ENCODE results near the gene RAB30. TPM values are rescaled to one million over a fixed set of nuclear protein-coding genes. Genes with fewer than 3 reads are reported as not detected.

RAB30 gene
- total and polyA plus RNA-seq, 7 experiments from 2014 or later, result 7.4 to 50.2 (median 24.4) TPM

DNA sequence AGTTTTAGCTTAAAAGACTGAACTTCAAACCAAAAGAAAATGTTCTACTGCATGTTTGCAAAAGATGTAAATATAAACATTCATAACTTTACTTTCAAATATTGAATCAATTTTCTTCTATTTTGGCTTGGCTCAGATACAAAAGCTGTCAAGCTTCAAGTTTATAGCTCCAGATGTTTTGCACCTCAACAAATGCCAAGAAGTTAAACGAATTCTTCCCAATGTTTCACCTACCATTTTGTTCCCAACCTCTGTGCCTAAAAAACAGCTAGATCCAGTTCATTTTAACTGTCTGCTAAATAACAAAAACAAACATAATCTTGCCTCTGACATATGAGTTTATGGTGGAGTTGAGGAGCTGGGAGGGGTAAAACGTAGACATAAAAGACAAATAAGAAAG lies 76.5 kb downstream of the RAB30 start:
- H3K36me3 ChIP-seq (ENCODE audit: control insufficient read depth in 2 of 3, insufficient read depth in 3 of 3, low read length in 3 of 3), result peaks cover 0 to 7% (median 0%) of the 10 kb centered on the region in 3 experiments
- H3K4me1 ChIP-seq (ENCODE audit: control insufficient read depth in 2 of 2, insufficient read depth in 2 of 2, low read length in 2 of 2), result peaks cover 0 to under 1% of the 10 kb centered on the region in 2 donors
- no peak for DNase-seq
- Mint-ChIP-seq H3K36me3 (peaks cover 0 to 45% (median 21%) of the 10 kb centered on the region in 5 donors), H3K27me3 (no peaks in the 10 kb centered on the region), H3K27ac (no peak overlapping the region), H3K4me3 (no peak overlapping the region), H3K9me3 (no peaks in the 10 kb centered on the region), H3K4me1 (peaks cover 11 to 37% (median 22%) of the 10 kb centered on the region in 7 donors)
- ChIA-PET POLR2A (interaction anchor here (0.6 to 1.3 kb wide), 5 partner anchors 9 to 248 kb away, joined by 3 read pairs; partner anchors contain the start of gene PCF11), CTCF (interaction anchor here (0.7 kb wide), 1 partner anchor 249 kb away, joined by 3 read pairs; no protein-coding TSS in a partner anchor)
- H3K27me3 ChIP-seq (ENCODE audit: control insufficient read depth in 2 of 2, insufficient read depth in 2 of 2, low read length in 2 of 2), result no peaks in the 10 kb centered on the region
- H3K4me3 ChIP-seq (ENCODE audit: low read length), result no peak overlapping the region
- no peaks in the 10 kb centered on the region for H3K9me3 ChIP-seq (ENCODE audit: control insufficient read depth in 2 of 3, low read length in 3 of 3)
- no peak for ATAC-seq
- H3K27ac ChIP-seq (ENCODE audit: low read depth, low read length), result no peak overlapping the region
- intact Hi-C loops (cut with micrococcal nuclease), result loop anchor here in 1 of 2 donors (2.0 kb wide), 1 partner anchor 16 kb away; no protein-coding TSS in a partner anchor

DNA sequence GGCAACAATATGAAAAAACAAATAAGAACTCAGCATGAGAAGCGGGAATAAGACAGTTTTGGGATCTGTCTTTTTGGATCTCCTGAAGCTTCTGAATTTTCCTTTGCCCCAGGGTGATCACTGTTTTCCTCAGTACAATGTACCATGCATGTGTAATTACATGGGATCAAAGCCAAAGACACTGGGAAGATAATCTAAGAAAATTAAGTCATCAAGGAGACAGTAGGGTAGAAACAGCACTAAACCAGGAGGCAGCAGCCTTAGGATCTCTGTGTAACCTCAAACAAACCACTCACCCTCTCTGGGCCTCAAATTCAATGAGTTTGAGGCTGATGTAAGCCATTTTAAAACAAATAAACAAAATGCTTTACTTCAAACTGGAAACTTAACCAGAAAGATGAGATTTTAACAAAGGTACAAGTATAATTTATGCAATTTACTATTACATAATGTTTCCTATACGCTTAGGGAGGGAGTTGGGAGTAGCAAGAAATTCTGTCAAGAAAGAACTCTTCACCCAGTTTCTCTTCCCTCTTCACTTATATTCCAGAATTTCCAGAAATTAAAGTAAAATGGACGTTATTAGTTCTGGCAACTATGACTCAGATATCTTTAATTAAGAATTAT lies 77.0 kb downstream of the RAB30 start:
- ATAC-seq, result no peak
- ChIA-PET POLR2A (interaction anchor here (0.6 to 1.2 kb wide), 5 partner anchors 8 to 247 kb away, joined by 3 to 4 read pairs (median 3); no protein-coding TSS in a partner anchor), CTCF (interaction anchor here (0.7 kb wide), 1 partner anchor 250 kb away, joined by 3 read pairs; no protein-coding TSS in a partner anchor)
- Mint-ChIP-seq H3K27me3 (no peaks in the 10 kb centered on the region), H3K36me3 (peaks cover 0 to 45% (median 21%) of the 10 kb centered on the region in 5 donors), H3K27ac (peak overlapping the region in 3 of 9 donors; percentile 9 to 37 (median 13)), H3K4me1 (peaks cover 9 to 37% (median 24%) of the 10 kb centered on the region in 7 donors), H3K4me3 (no peak overlapping the region), H3K9me3 (no peaks in the 10 kb centered on the region)
- no peak overlapping the region for H3K27ac ChIP-seq (ENCODE audit: low read depth, low read length)
- H3K4me1 ChIP-seq (ENCODE audit: control insufficient read depth in 2 of 2, insufficient read depth in 2 of 2, low read length in 2 of 2), result peaks cover 0 to 4% of the 10 kb centered on the region in 2 donors
- no peak for DNase-seq
- no peak overlapping the region for H3K4me3 ChIP-seq (ENCODE audit: low read length)
- H3K9me3 ChIP-seq (ENCODE audit: control insufficient read depth in 2 of 3, low read length in 3 of 3), result no peaks in the 10 kb centered on the region
- H3K36me3 ChIP-seq (ENCODE audit: control insufficient read depth in 2 of 3, insufficient read depth in 3 of 3, low read length in 3 of 3), result peaks cover 0 to 7% (median 0%) of the 10 kb centered on the region in 3 experiments
- no peaks in the 10 kb centered on the region for H3K27me3 ChIP-seq (ENCODE audit: control insufficient read depth in 2 of 2, insufficient read depth in 2 of 2, low read length in 2 of 2)
- intact Hi-C loops (cut with micrococcal nuclease), result loop anchor here in 1 of 2 donors (2.0 kb wide), 1 partner anchor 16 kb away; no protein-coding TSS in a partner anchor

DNA sequence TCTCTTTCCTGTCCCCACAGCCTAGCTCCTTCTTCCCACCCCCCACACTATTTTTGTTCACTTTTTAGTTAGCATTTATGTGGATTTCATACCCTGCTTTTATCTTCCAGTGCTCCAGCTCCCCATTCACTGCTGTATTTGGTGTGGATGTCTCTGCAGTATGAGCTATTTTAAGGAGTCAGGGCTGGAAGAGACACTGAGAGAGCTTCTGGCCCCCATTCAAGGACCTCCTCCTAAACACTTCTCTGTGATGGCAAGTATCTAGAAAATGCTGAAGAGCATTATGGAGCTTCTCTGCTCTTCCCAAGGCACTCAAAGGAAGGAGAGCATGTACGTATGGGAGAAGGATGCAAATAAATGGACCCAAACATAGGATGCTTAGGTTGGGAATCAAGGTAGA lies 79.5 kb downstream of the RAB30 start:
- Histone ChIP-seq H3K4me1 (ENCODE audit: control insufficient read depth in 2 of 2, insufficient read depth in 2 of 2, low read length in 2 of 2) (peaks cover 0 to 4% of the 10 kb centered on the region in 2 donors), H3K4me3 (ENCODE audit: low read length) (no peak overlapping the region), H3K9me3 (ENCODE audit: control insufficient read depth in 2 of 3, low read length in 3 of 3) (no peaks in the 10 kb centered on the region), H3K36me3 (ENCODE audit: control insufficient read depth in 2 of 3, insufficient read depth in 3 of 3, low read length in 3 of 3) (peaks cover 0 to 10% (median 4%) of the 10 kb centered on the region in 3 experiments), H3K27ac (ENCODE audit: low read depth, low read length) (no peak overlapping the region), H3K27me3 (ENCODE audit: control insufficient read depth in 2 of 2, insufficient read depth in 2 of 2, low read length in 2 of 2) (no peaks in the 10 kb centered on the region)
- Mint-ChIP-seq H3K27me3 (no peaks in the 10 kb centered on the region), H3K4me3 (no peak overlapping the region), H3K4me1 (peaks cover 1 to 28% (median 21%) of the 10 kb centered on the region in 7 donors), H3K36me3 (peaks cover 0 to 49% (median 21%) of the 10 kb centered on the region in 5 donors), H3K9me3 (no peaks in the 10 kb centered on the region), H3K27ac (peak overlapping the region in 2 of 9 donors; percentile 10 to 25)
- ChIA-PET CTCF (interaction anchor here (0.6 to 1.7 kb wide), 3 partner anchors 87 to 274 kb away, joined by 3 to 6 read pairs (median 3); no protein-coding TSS in a partner anchor), POLR2A (interaction anchor here (0.6 to 1.2 kb wide), 2 partner anchors 10 to 88 kb away, joined by 3 read pairs; no protein-coding TSS in a partner anchor)
- intact Hi-C loops (cut with micrococcal nuclease), result no loop called here
- ATAC-seq (no peak), DNase-seq (no peak)

DNA sequence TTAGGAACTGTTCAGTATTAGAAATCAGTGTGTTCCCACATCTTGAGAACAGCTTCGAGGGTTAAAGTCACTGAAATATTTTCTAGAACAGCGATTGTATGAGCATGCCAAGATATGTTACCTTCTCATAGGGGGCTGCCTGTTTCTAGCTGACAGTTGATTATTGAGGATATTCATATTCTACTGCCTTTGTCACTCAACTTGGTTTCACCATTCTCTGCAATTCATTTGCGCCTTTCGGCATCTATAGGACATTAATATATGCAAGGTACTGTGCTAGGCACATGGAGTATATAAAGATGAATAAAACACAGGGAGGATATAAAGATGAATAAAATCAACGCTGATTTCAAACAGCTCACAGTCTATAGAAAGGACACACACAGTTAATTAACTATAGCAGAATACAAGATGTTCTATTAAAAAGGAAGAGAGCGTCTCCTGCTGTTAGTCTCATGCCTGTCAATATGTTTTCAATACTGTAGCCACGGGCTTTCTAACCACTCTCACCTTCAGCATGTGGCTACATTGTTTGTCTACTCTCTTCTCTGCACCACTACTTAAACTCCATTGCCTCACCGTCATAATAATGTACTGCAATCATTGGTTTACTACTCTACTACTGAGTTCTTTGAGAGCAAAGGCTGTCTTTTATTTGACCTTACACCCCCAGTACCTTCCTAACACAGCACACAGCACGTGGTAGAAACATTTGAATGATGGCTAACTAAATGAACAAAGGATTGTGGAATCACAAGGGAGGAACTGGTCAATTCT lies 81.9 kb downstream of the RAB30 start:
- Mint-ChIP-seq H3K27ac (peak overlapping the region in 5 of 9 donors; percentile 22 to 63 (median 29)), H3K4me1 (peaks cover 1 to 28% (median 15%) of the 10 kb centered on the region in 7 donors), H3K36me3 (peaks cover 0 to 50% (median 24%) of the 10 kb centered on the region in 5 donors), H3K27me3 (no peaks in the 10 kb centered on the region), H3K4me3 (peak overlapping the region in 1 of 10 donors; percentile 7), H3K9me3 (no peaks in the 10 kb centered on the region)
- H3K27ac ChIP-seq (ENCODE audit: low read depth, low read length), result no peak overlapping the region
- ChIA-PET CTCF (interaction anchor here (0.6 to 4.3 kb wide), 19 partner anchors 9 to 260 kb away, joined by 3 to 27 read pairs (median 4); no protein-coding TSS in a partner anchor), POLR2A (interaction anchor here (0.5 to 1.5 kb wide), 8 partner anchors 17 to 241 kb away, joined by 3 to 6 read pairs (median 3); partner anchors contain the start of gene PCF11)
- intact Hi-C loops (cut with micrococcal nuclease), result loop anchor here (1.0 kb wide), 7 partner anchors 30 to 272 kb away; no protein-coding TSS in a partner anchor
- peaks cover 0 to 17% (median 4%) of the 10 kb centered on the region in 3 experiments for H3K36me3 ChIP-seq (ENCODE audit: control insufficient read depth in 2 of 3, insufficient read depth in 3 of 3, low read length in 3 of 3)
- peaks cover 0 to 4% of the 10 kb centered on the region in 2 donors for H3K4me1 ChIP-seq (ENCODE audit: control insufficient read depth in 2 of 2, insufficient read depth in 2 of 2, low read length in 2 of 2)
- DNase-seq (peak in 4 of 9 donors; percentile 32 to 48 (median 37)), ATAC-seq (peak; percentile 52)
- no peak overlapping the region for H3K4me3 ChIP-seq (ENCODE audit: low read length)
- no peaks in the 10 kb centered on the region for H3K9me3 ChIP-seq (ENCODE audit: control insufficient read depth in 2 of 3, low read length in 3 of 3)
- no peaks in the 10 kb centered on the region for H3K27me3 ChIP-seq (ENCODE audit: control insufficient read depth in 2 of 2, insufficient read depth in 2 of 2, low read length in 2 of 2)

- DNase-seq (no peak), ATAC-seq (no peak)
- Mint-ChIP-seq H3K9me3 (no peaks in the 10 kb centered on the region), H3K36me3 (peaks cover 0 to 52% (median 25%) of the 10 kb centered on the region in 5 donors), H3K27me3 (no peaks in the 10 kb centered on the region), H3K4me1 (peaks cover 1 to 24% (median 15%) of the 10 kb centered on the region in 7 donors), H3K4me3 (peak overlapping the region in 1 of 10 donors; percentile 13), H3K27ac (peak overlapping the region in 4 of 9 donors; percentile 22 to 69 (median 32))
- Histone ChIP-seq H3K27me3 (ENCODE audit: control insufficient read depth in 2 of 2, insufficient read depth in 2 of 2, low read length in 2 of 2) (no peaks in the 10 kb centered on the region), H3K27ac (ENCODE audit: low read depth, low read length) (no peak overlapping the region), H3K36me3 (ENCODE audit: control insufficient read depth in 2 of 3, insufficient read depth in 3 of 3, low read length in 3 of 3) (peaks cover 0 to 22% (median 4%) of the 10 kb centered on the region in 3 experiments), H3K4me3 (ENCODE audit: low read length) (no peak overlapping the region), H3K9me3 (ENCODE audit: control insufficient read depth in 2 of 3, low read length in 3 of 3) (no peaks in the 10 kb centered on the region), H3K4me1 (ENCODE audit: control insufficient read depth in 2 of 2, insufficient read depth in 2 of 2, low read length in 2 of 2) (peaks cover 0 to 4% of the 10 kb centered on the region in 2 donors)
- intact Hi-C loops (cut with micrococcal nuclease), result no loop called here
- POLR2A ChIA-PET, result interaction anchor here (0.5 to 1.5 kb wide), 6 partner anchors 17 to 242 kb away, joined by 3 read pairs; partner anchors contain the start of gene PCF11
- CTCF ChIA-PET, result interaction anchor here (0.6 to 4.3 kb wide), 18 partner anchors 8 to 261 kb away, joined by 3 to 27 read pairs (median 4); no protein-coding TSS in a partner anchor
Observed at GRCh38 chr11:82988936-82989627, 82.6 kb downstream of the RAB30 start.

All from naive thymus-derived CD4-positive, alpha-beta T cell (primary cell).